Anterior cingulate cortex (tissue), 58 donors: ENCODE results near the gene ANGPTL2.
A peak's percentile ranks its signal among the peaks of the same experiment; 100 is the strongest.

Experiments used
- DNase-seq, 58 donors: peaks; one replicate each; lab custom pipeline; 2025; lab: John Stamatoyannopoulos, UW

ANGPTL2 gene

DNA sequence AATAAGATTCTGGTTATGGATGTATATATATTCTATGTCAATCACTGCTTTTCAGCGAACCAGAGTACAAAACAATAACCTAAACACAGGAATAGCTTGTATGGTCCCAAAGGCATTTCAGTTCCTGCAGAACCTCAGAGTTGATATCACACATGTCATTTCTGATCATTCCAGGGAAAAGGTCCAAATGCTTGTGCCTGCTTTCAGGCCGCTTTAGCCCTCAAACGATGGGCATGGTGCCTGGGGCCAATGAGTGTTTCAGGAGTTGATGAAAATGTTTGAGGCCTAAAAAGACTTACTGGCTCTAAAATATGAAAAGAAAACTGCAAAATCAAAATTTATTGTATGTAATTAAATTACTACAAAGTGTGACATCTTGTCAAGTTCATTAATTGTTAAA lies 22.8 kb downstream of the ANGPTL2 start:
- no peak for DNase-seq

DNA sequence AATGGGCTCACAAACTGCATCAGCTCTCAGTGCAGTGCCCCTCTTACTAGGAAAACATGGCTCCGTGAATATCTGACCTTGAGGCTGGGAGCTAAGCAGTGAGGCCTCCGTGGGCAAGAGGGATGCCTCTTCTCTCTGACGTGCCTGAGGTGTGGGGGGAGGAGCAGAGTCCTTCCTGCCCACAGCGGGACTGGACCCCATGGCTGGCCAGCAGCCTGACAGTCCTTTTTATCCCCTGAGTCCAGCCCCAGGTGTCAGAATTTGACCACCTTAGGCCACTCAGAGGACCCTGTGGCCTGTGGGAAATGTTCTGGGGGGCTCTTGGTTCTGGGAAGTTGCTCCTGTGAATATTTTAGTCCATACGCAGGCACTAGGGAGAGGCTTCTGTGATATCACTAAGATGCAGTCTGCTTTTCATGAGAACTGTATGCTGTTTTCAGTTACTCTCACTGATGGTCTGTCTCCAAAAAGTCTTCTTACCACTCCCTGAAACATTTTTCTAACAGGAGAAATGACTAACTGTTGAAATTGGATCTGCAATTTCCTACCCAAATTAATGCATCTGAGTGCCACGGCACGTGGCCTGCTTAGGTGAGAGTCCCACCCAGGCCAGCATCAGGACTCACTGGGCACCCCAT lies 23.4 kb downstream of the ANGPTL2 start:
- no peak for DNase-seq

DNA sequence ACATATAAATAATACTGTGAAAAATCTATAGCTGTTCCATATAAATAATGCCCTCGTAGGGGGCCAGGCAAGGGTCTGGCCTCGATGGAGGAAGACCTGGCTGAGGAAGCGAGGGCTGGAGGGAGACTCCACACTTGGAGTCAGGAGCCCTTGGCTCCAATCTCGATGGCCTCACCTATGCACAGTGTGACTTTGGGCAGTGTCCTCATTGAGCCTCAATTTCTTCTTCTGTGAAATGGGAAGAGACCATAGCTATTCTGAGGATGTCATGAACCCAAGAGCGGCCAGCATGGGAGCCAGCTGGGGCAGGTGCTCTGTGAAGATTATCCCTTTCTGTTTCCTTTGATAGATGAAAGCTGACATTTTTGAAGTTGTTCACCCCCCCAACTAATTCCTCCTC lies 24.8 kb downstream of the ANGPTL2 start:
- no peak for DNase-seq

GRCh38 chr9:127096208-127096607 lies 26.2 kb downstream of the ANGPTL2 start:
- DNase-seq, result peak in 14 of 58 donors; percentile 25 to 44 (median 30)

- DNase-seq, result peak in 2 of 58 donors; percentile 15 to 22
Observed at GRCh38 chr9:127095411-127095810, 27.0 kb downstream of the ANGPTL2 start.

- DNase-seq, result no peak
Observed at GRCh38 chr9:127093319-127094020, 29.0 kb downstream of the ANGPTL2 start.

GRCh38 chr9:127092041-127092608 lies 30.3 kb downstream of the ANGPTL2 start:
- no peak for DNase-seq

DNA sequence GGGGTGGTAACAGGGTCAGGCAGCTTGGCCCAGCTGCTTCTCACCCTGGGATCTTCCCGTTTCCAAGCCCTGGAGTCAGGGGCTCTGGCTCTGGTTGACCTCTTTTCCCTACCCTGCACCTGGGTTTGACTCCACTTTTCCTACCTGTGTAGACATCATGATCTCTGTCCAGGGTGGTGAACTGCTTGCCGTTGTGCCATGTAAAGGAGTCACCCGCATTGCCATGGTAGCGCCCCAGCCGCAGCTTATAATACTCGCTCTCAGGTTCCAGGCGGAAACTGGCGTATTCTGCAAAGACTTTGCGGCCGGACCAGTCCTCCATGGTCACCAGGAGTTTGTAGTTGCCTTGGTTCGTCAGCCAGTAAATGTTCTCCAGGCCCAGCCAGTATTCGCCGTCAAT lies 30.9 kb downstream of the ANGPTL2 start:
- DNase-seq, result no peak

DNA sequence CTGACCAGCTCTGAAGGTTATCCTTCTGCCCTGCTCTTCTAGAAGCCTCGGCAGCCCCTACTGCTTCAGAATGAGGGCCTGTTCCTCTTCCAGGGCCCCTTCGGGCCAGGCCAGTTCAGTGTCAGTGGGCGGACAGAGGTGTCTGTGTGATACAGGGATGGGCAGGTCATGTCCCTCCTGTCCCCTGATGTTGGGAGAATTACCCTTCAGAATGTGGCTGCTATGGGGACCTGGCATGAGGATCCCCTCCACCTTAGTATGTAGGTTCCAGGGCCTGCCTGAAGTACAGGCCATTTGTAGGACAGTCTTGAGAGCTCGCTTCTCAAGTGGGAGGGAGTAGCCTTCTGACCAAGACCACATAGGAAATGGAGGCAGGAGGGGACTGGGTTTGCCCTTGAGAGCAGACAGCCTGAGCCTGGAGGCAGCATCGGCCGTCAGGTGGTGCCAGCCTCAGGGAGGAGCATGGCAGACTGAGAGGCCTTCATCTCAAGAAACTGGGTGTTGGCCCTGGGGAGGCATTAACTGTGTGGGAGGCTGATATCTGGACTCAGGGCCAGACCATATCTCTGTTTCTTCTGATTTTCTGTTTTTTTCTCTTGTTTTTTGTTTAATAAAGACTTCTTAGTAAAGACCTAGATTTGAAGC lies 32.0 kb downstream of the ANGPTL2 start:
- no peak for DNase-seq

DNA sequence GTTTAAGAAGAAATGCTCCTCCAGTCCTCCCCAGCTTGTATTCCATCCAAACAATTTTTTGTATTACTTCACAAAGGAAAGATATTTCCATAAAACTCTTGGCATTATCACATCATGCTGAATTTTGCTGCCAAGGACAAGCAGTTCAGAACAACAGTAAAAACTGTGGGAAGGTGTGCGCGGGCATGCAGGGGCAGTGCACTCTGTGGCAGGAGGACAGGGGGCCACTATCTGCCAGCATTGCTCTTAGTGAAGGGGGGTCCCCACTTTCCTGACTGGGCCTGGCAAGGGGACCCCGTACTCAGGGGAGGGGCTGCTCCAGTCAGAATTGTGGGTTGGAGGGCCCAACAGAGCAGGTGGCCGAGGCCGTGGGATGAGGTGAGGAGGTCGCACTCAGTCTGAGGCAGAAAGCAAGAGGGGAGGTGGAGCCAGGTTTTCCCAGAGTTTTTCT lies 32.8 kb downstream of the ANGPTL2 start:
- no peak for DNase-seq

- no peak for DNase-seq
Observed at GRCh38 chr9:127088724-127089615, 33.5 kb downstream of the ANGPTL2 start.

DNA sequence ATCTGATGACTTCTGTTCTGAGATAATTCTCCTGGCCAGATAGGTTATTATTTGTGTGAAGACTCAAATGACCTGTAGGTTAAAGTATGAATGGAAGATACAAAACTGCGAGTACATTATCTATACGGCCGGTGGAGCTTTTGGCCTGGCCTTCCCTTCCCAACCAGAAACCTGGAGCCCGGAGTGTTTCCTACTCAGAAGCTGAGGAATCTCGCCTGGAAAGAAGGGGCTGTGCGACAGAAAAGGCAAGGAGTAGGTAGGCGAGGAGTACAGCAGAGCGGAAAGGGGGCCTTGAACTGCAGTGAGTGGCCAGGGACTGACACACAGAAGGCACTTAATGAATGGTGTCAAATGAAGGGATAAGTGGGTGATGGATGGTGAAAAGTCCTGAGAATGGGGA lies 34.6 kb downstream of the ANGPTL2 start:
- no peak for DNase-seq

GRCh38 chr9:127087411-127087810 lies 35.0 kb downstream of the ANGPTL2 start:
- no peak for DNase-seq

DNA sequence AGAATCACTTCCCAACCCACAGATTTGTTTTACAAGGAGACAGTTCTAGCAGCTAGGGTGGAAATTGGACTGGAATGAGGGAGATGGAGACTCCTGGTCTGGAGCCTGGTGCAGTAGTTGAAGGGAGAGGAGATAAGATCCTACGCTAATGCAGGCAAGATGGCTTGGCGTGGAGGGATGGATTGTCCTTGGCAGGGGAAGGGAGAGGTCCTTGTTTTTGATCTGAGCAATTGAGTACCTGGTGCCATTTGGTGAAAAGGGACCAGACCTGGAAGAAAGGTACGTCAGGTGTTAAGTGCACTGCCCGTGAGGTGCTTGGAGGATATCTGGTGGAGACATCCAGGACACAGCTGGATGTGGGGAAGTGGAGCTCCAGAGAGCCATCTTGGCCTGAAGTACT lies 35.7 kb downstream of the ANGPTL2 start:
- DNase-seq, result no peak

GRCh38 chr9:127085186-127085585 lies 37.2 kb downstream of the ANGPTL2 start:
- no peak for DNase-seq

DNA sequence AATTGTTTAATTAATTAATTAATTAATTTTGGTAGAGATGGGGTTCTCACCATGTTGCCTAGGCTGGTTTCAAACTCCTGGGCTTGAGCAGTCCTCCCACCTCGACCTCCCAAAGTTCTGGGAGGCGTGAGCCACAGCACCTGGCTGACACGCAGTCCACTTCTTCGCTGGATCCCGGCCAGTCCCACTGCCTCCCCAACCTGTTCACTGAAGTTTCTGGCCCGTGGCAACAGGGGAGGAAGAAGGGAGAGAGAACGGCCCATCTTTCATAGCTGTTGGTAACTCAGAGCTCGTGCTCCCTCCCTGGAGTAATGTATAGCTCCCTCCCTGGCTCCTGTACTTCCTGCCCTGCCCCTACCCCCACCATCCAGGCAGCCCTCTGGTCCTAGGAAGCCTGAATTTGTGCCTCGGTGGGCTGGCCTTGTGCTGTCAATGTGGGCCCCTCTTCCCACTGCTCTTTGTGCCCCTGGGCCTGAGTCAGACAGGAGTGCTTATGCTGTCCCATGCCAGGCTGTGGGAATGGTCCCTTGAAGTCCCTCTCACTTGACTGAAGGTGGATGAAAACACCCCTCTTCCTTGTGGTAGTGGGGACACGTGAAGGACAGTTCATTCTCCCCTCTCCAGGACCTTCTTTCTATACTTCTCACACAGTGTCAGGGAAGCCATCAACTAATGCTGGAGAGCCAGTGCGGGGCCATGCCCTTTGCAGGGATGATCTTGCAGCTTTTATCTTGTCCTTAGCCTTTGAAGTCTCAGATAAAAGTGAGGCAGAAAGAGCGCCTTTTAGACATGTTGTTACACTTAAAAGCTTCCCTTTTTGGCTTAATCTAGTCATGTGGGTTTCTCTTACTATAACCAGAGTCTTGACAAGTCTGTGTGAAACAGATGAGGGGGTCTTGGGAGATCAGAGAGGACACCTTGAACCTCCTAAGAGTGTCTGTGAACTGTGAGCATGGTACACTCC lies 38.1 kb downstream of the ANGPTL2 start:
- no peak for DNase-seq

DNA sequence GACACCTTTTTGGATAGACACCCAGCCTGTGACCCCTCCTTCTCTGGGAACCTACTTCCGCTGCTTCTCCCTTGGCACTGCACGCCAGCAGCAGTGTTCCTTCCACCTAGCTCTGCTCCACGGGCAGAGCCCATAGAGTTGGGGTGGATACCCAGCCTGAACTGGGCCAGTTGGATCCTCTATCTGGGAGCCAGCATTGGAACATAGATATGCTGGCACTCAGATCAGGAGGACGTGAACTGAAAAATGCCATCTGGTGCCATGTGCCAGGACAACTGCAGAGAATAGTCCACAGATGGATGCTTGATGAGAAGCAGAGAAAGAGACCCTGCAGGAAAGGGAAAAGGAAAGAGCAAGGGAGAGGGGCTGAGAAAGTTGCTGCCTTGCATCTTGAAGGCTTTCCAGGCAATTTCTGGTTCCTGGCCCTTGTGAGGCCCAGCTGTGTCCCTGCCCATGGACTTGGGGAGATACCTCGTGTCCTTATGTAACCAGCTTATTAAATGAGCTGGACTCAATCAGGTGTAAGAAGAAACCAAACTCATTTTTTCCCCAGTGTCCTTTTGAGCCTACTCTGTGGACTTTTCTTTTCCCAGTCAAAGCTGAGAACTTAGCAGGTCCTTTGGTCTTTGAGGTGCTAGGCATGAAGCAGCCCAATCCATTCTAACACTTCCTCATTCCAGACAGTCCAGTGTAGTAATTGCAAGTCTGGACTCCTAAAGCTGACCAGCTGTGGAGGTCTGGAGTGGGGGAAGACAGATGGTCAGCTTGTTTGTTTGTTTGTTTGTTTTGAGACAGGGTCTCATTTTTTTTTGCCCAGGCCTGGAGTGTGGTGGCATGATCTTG lies 39.1 kb downstream of the ANGPTL2 start:
- no peak for DNase-seq
